CD4-positive, alpha-beta T cell treated with Interleukin-4 for 4 hours (primary cell): ENCODE results near the gene S100A10.

Source experiments
- DNase-seq: peaks from one replicate; pipeline ENCODE4 v3.0.0-alpha.2; 2020

S100A10 gene, protein sequence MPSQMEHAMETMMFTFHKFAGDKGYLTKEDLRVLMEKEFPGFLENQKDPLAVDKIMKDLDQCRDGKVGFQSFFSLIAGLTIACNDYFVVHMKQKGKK

DNA sequence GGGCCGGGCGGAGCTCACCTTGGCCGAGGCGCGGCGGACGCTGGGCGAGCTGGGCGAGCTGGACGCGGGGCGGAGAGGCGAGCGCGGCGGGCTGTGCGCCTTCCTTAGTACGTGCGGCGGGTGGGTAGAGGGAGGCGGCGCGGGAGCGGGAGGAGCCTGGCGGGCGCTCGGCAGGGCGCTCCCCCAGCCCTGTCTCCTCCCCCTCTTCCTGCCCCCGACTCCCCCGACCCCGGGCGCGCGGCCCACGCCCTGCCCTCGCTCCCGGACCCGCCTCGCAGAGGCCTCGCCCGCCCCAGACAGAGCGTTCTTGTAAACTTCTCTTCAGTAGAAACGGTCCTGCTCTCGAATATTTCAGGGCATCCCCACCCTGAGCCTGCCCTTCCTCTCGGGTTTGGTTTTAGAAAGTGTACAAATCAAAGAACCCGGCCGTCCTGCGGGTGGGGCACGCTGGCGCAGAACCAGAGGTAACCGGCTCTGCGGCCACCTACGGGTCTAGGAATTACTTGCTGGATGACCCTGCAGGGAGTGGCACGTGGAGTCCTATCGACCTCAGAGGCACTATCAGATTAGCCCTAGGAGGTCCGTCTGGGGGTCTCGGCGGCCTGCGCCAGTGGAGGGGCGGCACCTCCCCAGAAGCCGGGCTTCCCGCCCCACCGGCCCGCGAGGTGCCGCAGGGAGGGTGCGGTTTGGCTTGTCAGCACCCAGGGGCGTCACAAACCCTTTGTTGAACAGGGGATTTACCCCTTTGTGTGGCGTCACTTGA, at the start of gene S100A10:
Gene S100A10, minus strand, starts transcription at position 126 of the 763 bp plus-strand sequence. CDS start 7,629 bp downstream, outside the sequence.
- peak; percentile 94 for DNase-seq

DNA sequence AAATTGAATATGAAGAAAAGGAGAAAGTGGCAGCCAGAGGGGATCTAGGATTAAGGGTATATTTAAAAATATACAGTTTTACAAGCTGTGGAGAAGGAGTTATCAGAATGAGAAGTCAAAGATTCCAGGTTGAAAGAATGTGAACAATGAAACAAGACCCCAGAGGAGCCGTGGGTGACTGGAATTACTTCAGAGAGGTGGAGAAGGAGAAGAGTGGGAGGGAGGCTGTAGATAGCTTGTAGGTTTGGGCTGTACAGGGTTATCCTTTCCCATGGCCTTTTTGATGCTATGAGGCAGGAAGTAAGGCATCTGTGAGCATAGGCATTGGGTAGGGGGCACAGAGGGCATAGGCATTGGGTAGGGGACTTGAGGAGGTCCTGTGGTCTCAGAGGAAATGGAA, 48.4 kb upstream of the S100A10 start:
- no peak for DNase-seq

DNA sequence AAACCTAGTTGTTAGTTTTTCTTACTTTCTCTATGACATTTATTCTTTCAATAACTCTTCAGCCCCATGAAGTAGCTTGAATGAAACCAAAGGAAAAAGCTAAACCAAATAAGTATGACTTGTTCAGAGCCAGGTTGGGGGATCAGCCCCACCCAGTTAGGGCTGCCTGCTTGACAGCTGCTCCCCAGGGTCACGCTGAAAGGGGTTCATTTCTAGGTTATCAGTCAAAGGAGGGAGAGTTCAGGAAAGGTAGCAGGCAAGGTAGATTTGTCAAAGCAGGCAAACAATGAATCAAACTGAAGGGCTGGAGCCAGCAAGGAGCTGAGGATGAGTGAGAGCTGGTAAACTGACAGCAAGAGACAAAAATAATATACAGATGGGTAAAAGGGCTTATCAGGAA, 46.2 kb upstream of the S100A10 start:
- DNase-seq: no peak

DNA sequence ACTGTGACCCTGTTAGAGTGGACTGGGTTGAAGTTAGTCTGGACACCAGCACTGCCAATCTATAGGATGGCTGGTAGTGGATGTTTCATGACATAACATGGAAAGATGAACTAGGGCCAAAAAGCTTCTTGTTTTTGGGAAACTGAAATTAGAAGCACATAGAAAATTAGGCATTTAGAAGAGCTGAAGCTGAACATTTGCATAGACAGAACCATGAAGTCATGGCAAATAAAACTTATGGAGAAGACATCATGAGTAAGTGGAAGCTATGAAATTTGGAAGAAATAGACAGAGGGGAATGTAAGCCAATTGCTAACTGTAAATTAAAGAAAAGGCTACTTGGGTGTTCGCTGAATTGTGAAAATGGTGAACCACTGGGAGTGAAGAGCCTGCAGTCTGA, 45.8 kb upstream of the S100A10 start:
- DNase-seq: no peak

DNA sequence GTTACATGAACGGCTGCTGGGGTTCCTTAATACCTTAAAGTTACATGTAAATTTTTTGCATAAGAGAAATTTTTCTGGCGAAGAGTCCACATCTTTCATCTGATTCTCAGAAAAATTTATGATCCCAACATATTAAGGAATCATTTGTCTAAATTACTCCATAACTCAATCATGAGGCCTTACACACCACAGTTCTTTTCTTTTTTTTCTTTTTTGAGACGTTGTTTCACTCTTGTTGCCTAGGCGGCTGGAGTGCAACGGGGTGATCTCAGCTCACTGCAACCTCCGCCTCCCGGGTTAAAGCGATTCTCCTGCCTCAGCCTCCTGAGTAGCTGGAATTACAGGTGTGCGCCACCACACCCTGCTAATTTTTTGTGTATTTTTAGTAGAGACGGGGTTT, 45.2 kb upstream of the S100A10 start:
- DNase-seq: no peak

DNA sequence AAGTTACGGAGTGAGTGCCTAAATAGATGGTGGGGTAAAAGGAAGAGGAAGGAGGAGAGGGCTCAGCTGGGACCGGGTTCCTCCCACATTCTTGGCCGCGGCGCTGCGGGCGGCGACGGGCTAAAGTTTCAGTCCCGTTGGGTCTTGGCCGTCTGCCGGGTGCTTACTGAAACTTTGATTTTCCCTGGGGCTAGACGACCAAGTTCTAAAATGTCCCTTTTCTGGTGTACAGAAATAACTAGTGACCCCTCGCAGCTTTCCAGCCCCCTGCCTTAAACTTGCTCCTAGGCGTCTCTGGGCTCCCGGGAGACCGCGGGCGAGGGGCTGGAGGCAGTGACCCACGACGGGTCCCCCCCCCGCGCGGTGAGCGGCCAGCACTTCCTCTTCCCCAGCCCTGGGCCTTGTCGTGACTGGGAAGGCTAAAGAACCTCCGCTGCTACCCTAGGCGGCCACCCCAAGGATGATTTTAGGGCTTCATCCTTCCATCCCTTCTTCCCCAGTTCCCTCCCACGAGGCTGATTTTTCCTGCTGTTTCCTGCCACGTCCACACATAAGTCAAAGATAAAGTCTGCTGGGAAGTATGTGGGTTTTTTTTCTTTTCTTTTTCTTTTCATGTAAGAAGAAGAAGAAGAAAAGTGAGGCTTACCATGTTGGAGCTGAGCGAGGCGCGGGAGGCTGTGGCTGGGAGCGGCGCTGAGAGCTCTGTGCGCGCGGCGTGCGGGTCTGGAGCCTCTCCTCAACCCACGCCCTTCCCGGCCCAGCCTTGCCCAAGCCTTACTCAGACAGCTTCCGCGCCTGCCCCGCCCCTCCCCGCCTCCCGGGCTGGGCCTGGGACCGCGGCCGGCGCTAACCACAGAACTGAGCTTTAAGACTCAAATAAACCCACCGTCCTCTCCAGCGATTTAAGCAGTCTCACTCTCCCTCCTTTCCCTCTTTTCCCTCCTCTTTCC, 42.9 kb upstream of the S100A10 start, which contains the start of gene S100A11:
Gene S100A11, minus strand, starts transcription at position 738 of the 950 bp plus-strand sequence. Its CDS starts 89 bp downstream, at position 649.
- peak; percentile 89 for DNase-seq

DNA sequence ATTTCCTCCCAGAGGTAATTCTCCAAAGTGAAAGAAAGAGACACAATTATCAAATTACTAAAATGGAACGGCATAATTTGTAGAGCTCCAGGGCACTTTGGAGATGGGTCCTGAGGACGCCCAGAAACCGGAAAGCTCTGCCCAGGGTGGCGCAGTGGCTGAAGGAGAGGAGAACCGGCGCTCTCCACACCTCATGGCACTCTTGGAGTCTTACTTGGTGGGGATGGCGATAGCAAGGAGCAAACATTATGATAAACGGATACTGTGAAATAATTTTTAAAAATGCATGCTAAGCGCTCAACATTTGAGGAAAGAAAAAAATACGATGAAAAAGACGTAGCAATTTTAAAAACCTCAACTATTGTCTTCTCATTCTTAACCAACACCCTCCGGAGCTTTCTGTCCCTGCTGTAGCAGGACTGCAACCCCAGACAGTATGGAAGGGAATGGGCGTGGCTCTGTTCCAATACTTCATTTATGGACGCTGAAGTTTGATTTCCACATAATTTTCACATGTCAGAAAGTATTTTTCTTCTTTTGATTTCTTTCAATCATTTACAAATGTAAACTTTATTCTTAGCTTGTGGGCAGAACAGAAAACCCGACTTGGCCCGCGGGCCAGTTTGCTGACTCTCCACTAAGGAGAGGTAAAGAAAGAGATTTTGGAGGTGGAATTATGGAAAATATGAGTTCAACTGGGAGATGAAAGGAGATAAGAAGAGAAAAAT, 42.0 kb upstream of the S100A10 start:
- peak; percentile 66 for DNase-seq

DNA sequence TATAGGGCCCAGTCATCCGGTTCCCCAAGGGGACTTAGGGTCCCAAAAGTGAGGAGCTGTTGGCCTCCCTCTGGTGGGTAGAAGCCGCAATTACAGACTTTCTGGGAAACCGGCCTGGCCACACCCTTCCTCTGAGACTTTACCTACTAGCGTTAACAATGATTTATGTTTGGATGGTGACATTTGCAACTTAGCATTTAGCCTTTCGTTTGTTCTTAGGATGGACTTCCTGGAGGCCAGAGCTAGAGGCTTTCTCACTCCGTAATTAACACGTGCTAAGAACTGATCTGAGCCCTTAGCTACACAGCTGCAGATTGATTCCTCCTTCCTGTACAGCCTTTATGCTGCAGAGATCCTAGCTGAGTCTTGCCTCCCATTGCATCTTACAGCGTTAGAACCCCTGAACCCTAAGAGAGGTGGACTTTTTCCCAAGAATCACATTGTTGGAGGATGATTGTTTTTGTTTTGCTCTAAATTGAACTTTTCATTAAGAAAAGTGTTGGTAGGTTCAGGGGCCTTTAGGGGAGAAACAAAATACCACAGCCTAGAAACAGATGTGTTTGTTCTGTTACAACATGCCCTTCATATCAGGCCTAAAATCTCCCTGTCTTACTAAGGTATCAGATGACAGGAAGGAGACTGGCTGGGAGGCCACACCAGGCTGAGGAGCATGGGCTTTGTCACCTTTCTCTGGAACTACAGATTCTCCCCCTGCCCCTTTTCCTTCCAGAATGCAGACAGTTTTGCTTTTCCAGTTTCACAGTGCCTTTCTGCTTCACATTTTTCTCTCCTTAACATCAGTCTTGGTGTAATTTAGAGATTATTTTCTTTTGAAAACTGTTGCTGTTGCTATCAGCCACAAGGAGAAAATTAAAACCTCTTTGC, 41.2 kb upstream of the S100A10 start:
- peak; percentile 96 for DNase-seq

DNA sequence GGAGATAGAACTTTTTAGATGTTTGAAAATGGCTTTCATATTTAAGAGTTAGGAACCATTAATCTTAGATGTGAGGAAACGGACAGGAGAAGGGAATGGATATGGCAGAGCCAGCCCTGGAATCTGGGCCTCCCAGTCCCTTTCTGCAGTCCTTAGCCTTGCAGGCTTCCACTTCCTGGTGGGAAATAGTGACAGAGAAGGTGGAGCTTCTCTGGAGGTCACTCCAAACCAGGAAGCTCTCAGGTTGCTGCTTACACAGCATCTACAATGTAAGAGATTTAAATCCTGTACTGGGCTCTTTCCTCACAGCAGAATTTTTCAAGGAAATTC, 40.6 kb upstream of the S100A10 start:
- DNase-seq: no peak

DNA sequence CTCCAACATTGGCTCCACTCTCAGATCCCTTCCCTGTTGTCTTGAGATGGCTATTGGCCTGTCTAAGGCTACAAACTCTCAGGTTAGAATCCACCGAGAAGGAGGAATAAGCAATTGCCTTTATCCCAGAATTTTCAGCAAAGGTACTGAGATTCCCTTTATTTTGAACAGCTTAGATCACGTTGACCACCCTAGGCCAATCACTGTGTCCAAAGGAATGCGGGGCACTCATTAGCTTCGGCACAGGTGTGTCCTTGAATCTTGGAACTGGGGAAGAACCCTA, 36.2 kb upstream of the S100A10 start:
- DNase-seq: no peak

DNA sequence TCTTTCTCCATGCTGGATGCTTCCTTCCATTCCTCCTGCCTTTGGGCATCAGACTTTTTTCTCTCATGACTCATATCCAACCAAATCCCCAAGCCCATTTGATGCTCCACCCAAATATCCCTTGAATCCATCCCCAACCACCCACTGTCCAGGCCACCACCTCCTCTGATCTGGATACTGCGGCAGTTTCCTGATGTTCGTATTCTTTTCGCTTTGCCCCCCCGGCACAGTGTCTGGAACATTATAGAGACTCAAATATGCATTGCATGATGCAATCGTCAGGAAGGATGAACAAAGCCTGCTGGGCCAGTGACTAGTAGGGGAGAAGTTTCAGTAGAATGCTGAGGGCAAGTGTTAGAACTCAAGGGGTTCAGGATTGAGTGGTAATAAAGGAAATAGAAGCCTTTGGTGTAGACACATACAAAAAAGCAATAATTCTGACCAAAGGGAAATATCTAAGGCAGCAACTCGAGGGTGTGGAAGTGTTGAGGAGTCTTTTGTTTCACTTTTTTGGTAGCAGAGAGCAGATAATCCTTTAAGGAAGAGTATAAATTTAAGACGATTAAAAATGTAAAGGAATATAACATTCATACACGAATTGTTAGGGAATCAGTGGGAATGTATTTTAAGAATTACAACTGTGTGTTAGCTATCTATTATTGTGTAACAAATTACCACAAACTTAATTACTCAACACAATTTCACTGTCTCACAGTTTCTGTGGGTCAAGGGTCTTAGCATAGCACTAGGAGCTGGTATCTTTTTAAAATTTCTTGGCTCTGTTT, 35.7 kb upstream of the S100A10 start:
- no peak for DNase-seq

DNA sequence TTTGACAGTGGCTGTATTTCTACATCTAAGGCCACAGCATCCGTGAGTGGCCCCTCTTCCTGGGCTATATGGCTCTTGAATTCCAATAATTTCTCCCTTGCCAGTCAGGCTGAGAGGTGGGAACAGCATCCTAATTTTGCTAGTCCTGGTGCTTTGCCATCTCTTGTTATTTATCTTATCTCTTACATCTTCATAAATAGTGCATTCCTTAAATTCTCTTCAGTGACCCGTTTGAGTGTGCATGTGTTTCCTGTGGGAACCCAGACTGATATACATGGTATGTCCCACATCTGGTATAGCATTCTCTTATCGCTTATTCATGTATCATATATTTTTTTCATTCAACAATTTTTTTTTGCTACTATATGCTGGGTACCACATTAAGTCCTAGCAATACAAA, 33.2 kb upstream of the S100A10 start:
- DNase-seq: no peak

DNA sequence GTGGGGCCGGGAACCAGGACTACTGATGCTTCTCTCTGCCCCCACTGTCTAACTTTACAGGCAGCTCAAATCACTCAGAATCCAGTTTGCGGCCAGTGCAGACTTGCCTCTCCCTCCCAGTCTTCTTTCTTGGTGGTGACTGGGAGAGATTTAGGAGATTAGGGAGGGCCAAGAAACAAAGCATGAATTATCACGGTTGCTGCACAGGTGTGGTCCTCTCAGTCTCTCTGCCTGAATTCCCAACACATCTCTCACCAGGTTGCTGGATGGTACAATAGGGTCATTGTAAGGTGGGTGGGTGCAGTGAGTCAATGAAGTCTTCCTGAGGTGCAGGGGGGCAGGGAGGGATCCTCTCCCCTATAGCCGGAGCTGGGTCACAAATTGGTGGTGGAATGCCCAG, 30.6 kb upstream of the S100A10 start:
- no peak for DNase-seq

DNA sequence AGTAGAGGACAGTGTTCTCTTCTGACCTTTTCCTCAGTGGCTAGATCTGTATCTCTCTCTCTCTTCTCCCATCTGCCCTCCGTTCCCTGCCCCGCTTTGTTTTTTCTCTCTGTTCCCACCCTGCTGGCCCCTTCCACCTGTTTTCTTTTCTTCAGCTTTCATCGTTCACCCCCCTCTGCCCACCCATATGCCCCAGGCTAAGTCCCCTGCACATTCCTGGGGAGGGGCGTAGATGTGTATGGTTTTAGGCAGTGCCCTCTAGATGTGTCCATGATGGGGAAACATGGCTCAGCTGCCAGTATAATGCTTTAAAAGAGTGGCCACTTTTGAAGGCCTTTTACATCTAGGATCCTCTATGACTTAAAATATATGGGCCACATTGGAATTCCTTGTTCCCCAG, 29.6 kb upstream of the S100A10 start:
- DNase-seq: no peak

DNA sequence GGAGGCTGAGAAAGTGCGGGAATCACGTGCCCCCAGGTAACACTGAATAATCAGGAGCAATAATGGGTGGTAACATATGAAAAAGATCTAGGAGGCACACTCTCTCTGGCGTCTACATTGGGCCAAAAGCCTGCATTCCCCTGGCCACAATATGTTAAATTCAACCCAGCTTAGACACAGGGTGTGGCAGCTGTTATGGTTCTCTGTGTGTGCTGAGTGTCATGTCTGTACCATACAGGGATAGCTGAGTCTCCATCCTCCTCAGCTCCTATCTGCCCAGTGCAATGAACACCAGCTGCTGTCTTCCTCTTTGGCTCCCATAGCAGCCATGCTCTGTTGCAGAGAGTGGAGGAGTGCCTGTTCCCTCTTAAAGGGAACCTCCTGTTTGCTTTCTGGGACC, 28.8 kb upstream of the S100A10 start:
- no peak for DNase-seq

DNA sequence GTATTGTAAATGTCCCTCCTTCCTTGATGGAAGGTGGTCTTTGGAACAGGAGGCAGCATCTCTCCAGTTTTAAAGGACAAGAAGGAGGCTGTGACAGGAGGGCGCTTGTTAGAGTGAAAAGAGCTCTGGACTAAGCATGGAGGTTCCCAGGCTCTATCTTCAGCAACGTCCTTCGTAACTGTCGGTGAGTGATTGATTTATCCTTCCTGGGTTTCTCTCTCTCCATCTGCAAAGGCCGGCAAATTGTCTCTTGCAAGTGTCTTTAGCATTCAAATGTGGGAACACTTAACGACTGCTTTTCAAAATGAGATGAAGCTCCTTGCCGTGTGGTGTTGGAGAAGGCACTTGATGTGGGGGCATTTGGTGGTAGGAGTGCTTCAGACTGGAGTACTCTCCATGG, 27.9 kb upstream of the S100A10 start:
- DNase-seq: no peak

DNA sequence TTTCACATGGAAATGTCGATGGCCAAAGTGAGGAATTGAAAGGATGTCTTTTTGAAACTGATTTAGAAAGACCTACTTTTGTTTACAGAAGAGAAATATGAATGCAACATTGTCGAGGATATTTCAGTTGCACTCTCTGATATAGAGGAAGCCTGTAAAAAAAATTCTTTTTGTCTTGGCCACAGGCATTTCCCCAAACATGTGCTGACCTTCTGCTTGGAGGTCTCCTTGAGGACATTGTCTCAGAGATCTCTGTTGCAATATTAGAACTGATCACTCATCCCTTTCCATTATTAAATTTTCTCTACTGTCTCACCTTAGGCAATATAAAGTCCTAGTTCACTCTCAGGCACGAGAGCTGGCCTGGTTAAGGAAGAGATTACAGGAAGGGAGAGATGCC, 27.2 kb upstream of the S100A10 start:
- DNase-seq: no peak

DNA sequence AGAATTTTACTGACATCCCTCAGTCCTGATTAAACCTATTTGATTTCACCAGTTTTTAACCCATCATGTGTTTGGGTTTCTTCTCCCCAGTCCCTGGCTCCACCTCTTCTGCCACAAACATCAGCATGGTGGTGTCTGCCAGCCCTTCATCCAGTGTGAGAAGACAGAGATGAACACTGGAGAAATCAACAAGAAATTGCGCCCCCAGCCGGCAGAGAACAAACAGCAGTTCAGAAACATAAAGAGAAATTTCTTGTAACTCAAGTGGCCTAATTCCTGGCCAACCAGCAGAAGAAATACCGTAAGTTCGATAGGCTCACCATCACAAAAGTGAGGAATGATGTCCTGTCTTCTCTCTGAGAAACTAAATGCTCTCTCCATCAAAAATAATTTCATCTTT, 24.9 kb upstream of the S100A10 start:
- DNase-seq: no peak

DNA sequence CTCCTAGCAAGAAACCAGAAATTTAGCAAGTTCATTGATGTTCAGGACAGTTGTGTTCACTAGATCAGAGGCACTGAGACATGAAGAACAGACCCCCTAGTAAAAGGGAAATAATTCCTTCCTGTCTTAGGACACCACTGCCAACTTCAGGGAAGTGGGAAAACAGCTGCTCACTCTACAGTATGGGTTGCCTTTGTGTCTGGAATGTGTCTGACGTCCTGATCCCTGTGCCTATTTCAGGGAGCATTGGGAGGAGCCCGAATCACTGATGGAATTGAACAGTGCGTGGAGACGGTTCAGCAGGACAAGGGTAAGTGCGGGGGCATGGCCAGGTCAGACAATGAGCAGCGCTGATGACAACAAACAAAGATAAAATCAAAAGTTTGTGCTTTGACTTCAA, 22.1 kb upstream of the S100A10 start:
- no peak for DNase-seq

DNA sequence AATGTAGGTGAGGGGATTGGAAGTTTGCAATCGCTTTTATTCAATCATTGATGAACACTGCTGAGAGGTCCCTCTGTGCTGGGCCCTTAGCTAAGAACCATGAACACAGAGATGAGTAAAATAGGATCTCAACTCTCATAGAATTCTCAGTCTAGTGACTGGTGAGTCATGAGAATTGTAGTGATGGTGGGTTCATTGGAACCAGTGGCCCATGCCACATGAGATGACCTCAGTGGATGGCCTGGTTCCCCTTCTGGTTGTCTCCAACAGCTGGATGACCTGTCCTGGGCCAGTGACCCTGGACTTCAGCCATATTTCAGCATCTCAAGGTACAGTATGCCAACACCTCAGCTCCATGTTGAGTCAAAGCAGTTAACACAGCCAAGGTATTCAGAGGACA, 21.3 kb upstream of the S100A10 start:
- no peak for DNase-seq

DNA sequence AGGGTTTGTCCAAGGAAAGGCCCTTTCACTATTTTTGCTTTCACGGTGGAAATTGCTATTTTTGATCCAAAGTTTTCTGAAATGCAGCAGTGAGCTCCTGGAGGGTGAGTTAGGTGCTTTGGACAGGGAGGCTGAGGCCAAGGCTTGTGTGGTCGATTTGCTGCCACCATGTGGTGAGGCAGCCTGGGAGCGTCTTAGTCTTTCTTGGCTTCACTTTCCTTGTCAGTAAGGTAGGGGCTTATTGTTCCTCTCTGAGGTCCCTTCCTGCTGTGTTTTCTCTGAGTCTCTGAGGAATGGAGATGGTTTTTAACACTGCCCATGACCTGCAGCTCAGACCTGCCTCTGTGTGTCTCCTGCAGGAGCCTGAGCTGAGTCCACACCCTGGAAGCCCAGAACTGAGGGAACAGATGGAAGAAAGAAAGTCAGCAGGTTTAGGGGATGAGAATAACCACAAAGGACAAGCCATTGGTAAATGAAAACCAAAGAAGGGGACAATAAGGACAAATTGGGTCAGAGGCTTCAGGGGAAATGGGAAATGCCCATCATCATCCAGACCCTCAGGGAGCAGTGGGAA, 20.1 kb upstream of the S100A10 start:
- peak; percentile 40 for DNase-seq
